SJCRH30 (cell line): ENCODE measurements around the gene COPZ1. TPM values are rescaled to one million over a fixed set of nuclear protein-coding genes. Genes with fewer than 3 reads are reported as not detected.
"Not testable (repeated sequence)": the region's sequence is repeated elsewhere in the genome, so short reads cannot be mapped to it uniquely, and the experiment has no call there.

Source experiments
- DNase-seq, 2 experiments: peaks; one replicate each; pipeline ENCODE4 v3.0.0-alpha.2; 2015 to 2020
- H3K27ac ChIP-seq: fragments of 250-450 bp; sonication (Bioruptor Pico); 2 replicates; pipeline ENCODE4 v1.5.1; 2020; ENCODE audit warnings: mild to moderate bottlenecking, moderate library complexity
- H3K27me3 ChIP-seq: fragments of 250-450 bp; sonication (Bioruptor Pico); 2 replicates; pipeline ENCODE4 v1.5.1; 2020; ENCODE audit warnings: mild to moderate bottlenecking, moderate library complexity
- H3K36me3 ChIP-seq: fragments of 250-450 bp; sonication (Bioruptor Pico); 2 replicates; pipeline ENCODE4 v1.5.1; 2020; ENCODE audit warnings: mild to moderate bottlenecking, moderate library complexity
- H3K4me1 ChIP-seq: fragments of 250-450 bp; sonication (Bioruptor Pico); 2 replicates; pipeline ENCODE4 v1.5.1; 2020; ENCODE audit warnings: mild to moderate bottlenecking, moderate library complexity
- H3K4me3 ChIP-seq: fragments of 250-450 bp; sonication (Bioruptor Pico); 2 replicates; pipeline ENCODE4 v1.5.1; 2020; ENCODE audit warnings: mild to moderate bottlenecking, moderate library complexity
- H3K9me3 ChIP-seq: fragments of 250-450 bp; sonication (Bioruptor Pico); replicated peaks from 2 replicates; pipeline ENCODE4 v1.5.1; 2020; ENCODE audit warnings: mild to moderate bottlenecking, moderate library complexity
- total RNA-seq: library from RNA; depleted of rRNA; stranded (reverse); fragments of >200 nt; shearing (Covaris generic); gene quantifications from 2 replicates; pipeline ENCODE4 v1.2.3, GENCODE V29; 2014

The COPZ1 gene
- total RNA-seq, 1 experiment from 2014 or later = 117 TPM

DNA sequence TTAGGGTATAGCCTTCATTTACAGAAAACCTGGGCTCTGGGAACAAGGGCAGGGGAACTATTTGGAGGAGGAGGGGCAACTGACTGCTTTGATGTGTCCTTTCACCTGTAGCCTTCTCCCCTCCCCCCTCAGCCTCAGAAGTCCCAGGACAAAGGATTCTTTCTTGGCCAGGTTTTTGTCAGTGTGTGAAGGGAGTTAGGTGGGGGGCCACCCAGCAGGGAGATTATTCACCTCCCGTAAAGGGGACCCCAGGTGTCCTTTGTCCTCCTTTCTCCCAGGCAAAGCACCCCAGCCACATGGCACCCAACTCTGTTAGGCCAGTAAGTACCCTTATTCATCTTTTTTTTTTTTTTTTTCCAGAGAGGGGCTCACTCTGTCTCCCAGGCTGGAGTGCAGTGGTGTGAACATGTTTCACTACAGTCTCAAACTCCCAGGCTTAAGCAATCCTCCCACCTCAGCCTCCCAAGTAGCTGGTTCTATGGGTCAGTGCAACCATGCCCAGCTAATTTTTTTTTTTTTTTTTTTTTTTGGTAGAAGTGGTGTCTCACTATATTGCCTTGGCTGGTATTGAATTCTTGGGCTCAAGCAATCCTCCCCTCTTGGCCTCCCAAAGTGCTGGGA, 23.4 kb upstream of the COPZ1 start:
- H3K9me3 ChIP-seq = no peaks in the 10 kb centered on the region
- H3K27me3 ChIP-seq = peaks cover 3% of the 10 kb centered on the region; the same call in 1 of the 2 replicates
- H3K4me3 ChIP-seq = no peak overlapping the region
- H3K36me3 ChIP-seq = no peaks in the 10 kb centered on the region
- DNase-seq = no peak
- no peak overlapping the region for H3K27ac ChIP-seq
- H3K4me1 ChIP-seq = peaks cover 21% of the 10 kb centered on the region

DNA sequence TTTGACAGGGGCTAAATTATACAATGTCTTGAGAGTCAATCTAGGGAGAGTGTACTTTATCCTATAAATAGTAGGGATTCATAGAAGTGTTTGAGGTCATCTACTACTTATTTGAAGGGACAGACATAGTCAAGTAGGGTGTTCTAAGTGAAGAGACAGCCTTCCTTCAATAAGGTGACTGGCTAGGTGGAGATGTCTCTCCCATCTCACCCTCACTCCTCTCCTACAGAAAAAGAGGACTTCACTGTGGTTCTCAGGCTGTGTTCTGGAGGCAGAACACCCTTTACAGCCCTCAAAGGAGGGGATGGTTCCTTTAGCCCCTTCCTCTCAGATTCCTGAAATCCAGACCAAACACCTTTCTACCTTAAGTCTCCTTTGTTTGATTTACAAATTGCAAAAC, 21.3 kb upstream of the COPZ1 start:
- Histone ChIP-seq H3K4me1 (peaks cover 21% of the 10 kb centered on the region), H3K36me3 (no peaks in the 10 kb centered on the region), H3K4me3 (no peak overlapping the region), H3K27me3 (peaks cover 3% of the 10 kb centered on the region; the same call in 1 of the 2 replicates), H3K9me3 (no peaks in the 10 kb centered on the region), H3K27ac (no peak overlapping the region)
- no peak for DNase-seq

DNA sequence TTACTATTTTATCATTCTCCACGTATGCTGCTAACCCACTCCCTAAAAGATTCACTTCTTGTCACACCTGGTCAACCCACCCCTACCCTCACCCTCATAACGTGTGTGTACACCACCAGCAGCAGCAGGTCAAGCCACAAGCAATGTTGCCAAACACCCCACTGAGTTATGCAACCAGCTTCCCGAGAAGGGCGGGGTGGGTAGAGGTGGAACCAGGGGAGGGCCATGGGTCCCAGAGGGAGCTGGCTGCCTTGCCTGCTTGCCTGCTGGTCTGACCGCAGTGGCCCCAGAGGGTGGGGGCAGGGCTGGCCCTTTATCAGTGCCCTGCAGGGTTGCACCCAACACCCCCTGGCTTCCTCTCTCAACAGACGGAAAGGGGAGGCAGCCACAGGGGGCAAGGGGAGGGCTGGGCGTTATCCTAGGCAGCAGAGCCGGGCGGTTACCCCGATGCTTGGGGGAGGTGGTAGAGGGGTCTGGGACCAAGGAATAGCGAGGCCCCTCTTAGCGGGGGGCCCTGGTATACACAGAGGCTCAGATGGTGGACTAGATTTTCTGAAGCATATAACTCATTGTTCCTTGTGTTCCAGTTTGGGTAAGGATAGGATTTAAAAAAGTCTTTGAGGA, 20.6 kb upstream of the COPZ1 start:
- Histone ChIP-seq H3K27me3 (peaks cover 3% of the 10 kb centered on the region; the same call in 1 of the 2 replicates), H3K27ac (no peak overlapping the region), H3K4me1 (peaks cover 21% of the 10 kb centered on the region), H3K4me3 (no peak overlapping the region), H3K9me3 (no peaks in the 10 kb centered on the region), H3K36me3 (no peaks in the 10 kb centered on the region)
- peak; percentile 32 to 41 for DNase-seq

DNA sequence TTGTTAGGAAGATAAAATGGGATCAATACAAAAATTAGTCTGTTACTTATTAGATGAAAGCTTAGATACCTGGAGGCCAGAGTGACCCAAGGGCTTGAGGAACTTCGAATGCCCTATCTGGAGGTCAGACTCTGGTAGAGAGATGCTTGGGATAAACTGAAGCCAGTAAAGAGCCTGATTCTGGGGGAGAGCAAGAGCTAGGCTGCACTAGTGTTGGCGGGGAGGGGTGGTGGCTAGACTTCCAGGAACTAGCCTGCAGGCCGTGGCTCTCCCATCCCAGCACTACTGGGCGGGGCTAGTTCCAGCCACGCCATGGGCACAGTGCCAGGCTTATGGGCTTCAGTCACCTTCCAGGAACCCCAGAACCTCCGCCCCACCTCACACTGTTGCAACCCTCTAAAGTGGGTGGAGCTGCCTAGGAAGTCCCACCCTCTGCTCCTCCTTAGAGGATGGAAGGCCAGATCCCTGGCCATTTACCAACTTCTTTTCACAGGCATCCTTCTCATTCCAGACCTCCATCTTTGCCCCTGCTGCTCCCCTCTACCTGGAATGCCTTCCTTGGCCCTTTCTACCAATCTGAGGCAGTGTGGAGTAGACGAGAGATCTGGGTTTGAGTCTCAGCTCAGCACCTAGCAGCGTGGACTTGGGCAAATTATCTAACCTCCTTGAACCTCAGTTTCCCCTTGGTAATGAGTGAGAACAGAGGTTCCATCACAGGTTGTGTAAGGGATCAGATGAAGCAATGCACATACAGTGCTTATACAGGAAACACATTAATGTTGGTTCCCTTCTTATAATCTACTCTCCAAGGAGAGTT, 17.8 kb upstream of the COPZ1 start:
- Histone ChIP-seq H3K9me3 (no peaks in the 10 kb centered on the region), H3K36me3 (no peaks in the 10 kb centered on the region), H3K4me3 (no peak overlapping the region), H3K27ac (no peak overlapping the region), H3K4me1 (peaks cover 8% of the 10 kb centered on the region), H3K27me3 (0 out of 2 replicates have a peak, but pooled peaks cover 3% of the 10 kb centered on the region)
- DNase-seq = peak; percentile 52 to 62

DNA sequence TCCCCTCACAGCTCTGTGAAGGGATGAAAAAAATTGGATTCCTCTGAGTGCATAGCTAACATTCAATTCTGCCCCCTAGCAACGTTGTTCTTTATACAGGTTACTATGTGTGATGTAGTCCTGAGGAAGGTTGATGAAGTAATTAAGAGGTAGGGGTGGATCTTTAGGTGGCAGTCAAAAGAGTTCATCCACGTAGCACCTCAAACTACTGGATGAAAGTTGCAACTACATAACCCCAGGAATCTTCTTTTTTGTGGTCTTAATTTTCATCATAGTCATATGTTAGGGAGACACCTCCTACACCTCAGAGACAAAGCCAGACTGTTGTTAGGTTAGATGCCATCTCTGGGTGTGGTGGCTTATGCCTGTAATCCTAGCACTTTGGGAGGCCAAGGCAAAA, 13.9 kb upstream of the COPZ1 start:
- Histone ChIP-seq H3K4me3 (no peak overlapping the region), H3K9me3 (no peaks in the 10 kb centered on the region), H3K27ac (no peak overlapping the region), H3K36me3 (no peaks in the 10 kb centered on the region), H3K4me1 (no peaks in the 10 kb centered on the region), H3K27me3 (no peaks in the 10 kb centered on the region)
- DNase-seq = no peak

DNA sequence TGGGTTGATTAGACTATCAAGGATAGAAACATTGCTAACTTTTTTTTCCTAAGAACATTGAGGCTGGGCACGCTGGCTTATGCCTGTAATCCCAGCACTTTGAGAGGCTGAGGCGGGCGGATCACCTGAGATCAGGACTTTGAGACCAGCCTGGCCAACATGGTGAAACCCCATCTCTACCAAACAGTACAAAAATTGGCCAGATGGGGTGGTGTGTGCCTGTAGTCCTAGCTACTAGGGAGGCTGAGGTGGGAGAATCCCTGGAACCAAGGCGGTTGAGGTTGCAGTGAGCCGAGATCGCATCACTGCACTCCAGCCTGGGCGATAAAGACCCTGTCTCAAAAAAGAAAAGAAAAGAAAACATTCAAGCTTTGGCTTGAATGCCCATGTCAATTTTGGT, 12.6 kb upstream of the COPZ1 start:
- H3K9me3 ChIP-seq, H3K4me3 ChIP-seq, H3K4me1 ChIP-seq, H3K36me3 ChIP-seq, DNase-seq, H3K27ac ChIP-seq, H3K27me3 ChIP-seq: not testable (repeated sequence)

DNA sequence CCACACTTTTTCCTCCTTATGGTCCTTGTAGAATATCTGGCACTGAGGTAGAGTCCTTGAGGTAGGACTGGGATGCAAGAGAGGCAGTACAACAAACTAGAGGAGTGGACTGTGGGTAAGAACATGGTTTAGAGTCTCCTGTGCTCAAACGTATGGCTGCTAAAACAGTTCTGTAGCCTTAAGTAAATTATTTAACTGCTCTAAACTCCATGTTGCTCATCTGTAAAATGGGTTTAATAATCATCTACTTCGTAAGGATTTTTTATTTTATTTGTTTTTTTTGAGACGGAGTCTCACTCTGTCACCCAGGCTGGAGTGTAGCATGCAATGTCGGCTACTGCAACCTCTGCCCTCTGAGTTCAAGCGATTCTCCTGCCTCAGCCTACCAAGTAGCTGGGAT, 3.6 kb upstream of the COPZ1 start:
- no peaks in the 10 kb centered on the region for H3K36me3 ChIP-seq
- no peaks in the 10 kb centered on the region for H3K4me1 ChIP-seq
- H3K4me3 ChIP-seq = no peak overlapping the region
- no peak overlapping the region for H3K27ac ChIP-seq
- H3K9me3 ChIP-seq = no peaks in the 10 kb centered on the region
- DNase-seq = no peak
- H3K27me3 ChIP-seq = no peaks in the 10 kb centered on the region

DNA sequence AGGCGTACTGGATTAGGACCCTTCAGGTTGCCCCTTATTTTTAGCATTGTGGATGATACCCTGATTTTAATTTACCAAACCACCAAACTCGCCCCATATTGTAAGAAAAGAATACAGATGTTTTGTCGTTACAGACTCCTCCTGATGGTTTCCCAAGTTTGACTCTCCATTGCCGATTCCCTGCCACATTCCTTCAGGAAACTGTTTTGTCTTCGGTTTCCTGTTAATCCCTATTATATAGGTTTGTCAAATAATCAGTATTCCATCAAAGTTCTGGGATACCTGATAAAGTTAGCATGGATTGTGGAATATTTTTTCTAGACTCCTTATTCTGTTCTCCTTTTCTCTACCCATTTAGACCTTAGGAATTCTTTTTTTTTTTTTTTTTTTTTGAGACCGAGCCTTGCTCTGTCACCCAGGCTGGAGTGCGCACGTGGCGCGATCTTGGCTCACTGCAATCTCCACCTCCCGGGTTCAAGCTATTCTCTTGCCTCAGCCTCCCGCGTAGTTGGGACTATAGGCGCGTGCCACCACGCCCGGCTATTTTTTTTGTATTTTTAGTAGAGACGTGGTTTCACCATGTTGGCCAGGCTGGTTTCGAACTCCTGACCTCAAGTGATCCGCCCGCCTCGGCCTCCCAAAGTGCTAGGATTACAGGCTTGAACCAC, 645 bp downstream of the COPZ1 start:
- not testable (repeated sequence) for H3K9me3 ChIP-seq, H3K4me1 ChIP-seq, H3K36me3 ChIP-seq, DNase-seq, H3K27me3 ChIP-seq
- Histone ChIP-seq H3K27ac (peak overlapping the region; percentile 68), H3K4me3 (peak overlapping the region; percentile 73)

DNA sequence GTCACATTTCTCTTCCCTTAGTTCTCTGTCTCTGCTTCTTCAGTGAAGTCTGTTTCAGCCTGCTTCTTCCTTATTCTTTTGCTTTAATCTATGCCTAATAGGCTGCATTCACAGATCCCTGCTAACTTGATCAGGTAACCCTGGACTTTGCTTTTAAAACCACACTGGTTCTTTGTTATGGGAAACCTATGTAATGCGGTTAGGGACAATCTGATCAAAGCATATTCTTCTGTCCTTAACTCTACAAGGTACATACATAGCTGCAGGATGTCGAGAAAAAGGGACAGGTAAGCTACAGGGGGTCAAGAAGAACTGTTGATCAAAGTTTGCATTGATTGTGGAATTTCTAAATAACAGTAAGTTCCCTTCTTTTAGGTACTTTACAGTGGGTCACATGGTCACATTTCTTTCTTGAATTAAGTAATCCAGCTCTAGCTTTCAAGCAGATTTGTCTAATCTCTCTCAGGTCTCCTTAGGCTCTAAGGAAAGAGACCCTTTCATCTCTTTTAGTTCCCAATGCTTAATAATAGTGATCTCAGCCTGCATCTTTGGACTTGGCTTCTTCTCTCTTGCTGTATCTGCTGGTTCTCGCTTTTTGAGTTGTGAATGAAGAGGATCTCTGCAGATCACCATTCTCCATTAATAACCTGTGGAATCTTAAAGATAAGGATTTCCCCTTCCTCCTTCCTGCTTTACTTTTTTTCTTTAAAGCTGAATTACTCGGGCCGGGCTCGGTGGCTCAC, 3.8 kb downstream of the COPZ1 start:
- Histone ChIP-seq H3K27ac (no peak overlapping the region), H3K27me3 (no peaks in the 10 kb centered on the region), H3K4me1 (no peaks in the 10 kb centered on the region; the same call in 1 of the 2 replicates), H3K36me3 (peaks cover 9% of the 10 kb centered on the region), H3K9me3 (no peaks in the 10 kb centered on the region), H3K4me3 (no peak overlapping the region)
- DNase-seq = no peak

DNA sequence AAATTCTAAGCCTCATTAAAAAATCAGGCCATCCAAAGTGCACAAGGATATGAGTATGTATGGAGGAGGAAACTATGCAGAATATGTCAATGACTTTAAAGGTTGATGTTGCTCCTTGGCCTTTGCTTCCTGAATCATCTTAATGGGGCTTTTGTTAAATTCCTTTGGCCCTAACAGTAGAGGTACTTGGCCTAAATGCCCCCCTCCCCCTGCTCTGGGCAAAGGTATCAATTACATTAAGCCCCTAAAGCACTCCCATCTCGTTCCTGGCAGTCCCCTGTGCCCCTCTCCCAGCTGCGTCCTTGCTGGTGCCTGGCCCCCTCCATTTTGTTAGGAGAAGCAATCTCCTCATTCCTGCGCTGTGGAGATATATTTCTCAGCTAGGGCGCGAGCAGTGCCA, 4.8 kb downstream of the COPZ1 start:
- DNase-seq = no peak
- H3K4me3 ChIP-seq = no peak overlapping the region
- peaks cover 9% of the 10 kb centered on the region for H3K36me3 ChIP-seq
- H3K27ac ChIP-seq = no peak overlapping the region
- no peaks in the 10 kb centered on the region for H3K27me3 ChIP-seq
- no peaks in the 10 kb centered on the region for H3K9me3 ChIP-seq
- H3K4me1 ChIP-seq = no peaks in the 10 kb centered on the region; the same call in 1 of the 2 replicates

DNA sequence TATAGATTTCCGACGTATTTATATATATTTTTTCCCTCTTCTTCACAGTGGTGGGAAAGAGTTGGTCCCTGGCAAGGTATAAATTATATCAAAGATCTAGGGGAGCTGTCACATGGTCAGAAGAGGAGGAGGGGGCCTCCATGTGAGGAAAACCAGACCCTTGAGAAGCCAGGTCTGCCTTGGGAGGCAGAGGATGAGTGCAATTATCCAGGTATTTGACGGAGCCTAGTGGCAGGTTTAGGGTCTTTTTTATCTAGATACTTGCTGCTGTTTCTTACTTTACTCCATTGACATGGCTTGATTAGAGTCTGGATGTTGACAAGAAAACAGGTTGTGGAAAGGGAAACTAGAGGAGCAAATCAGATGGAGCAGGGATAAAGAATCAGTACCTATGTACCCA, 5.5 kb downstream of the COPZ1 start:
- H3K36me3 ChIP-seq = peaks cover 9% of the 10 kb centered on the region
- no peaks in the 10 kb centered on the region for H3K9me3 ChIP-seq
- DNase-seq = no peak
- H3K27ac ChIP-seq = no peak overlapping the region
- no peaks in the 10 kb centered on the region for H3K27me3 ChIP-seq
- H3K4me1 ChIP-seq = no peaks in the 10 kb centered on the region; the same call in 1 of the 2 replicates
- H3K4me3 ChIP-seq = no peak overlapping the region

DNA sequence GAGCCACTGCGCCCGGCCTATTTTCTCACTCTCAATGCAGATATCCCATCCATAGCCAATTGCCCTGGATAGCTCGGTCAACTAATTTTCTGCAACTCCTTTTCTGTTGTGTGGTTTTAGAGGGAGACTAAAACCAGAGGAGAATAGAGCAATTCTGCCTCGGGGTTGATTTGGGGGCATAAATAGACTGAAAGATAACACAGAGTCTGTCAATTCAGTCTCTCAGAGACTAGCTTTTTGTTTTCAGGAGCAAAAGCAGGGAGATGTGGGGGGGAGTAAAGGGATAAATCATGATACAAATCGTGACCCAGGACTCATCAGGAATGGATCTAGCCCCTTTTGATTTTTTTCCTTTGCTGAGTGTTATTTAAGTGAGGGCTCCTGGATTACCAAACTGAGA, 6.5 kb downstream of the COPZ1 start:
- Histone ChIP-seq H3K36me3 (peaks cover 9% of the 10 kb centered on the region), H3K27me3 (no peaks in the 10 kb centered on the region), H3K9me3 (no peaks in the 10 kb centered on the region), H3K4me1 (no peaks in the 10 kb centered on the region; the same call in 1 of the 2 replicates), H3K27ac (no peak overlapping the region), H3K4me3 (no peak overlapping the region)
- no peak for DNase-seq

DNA sequence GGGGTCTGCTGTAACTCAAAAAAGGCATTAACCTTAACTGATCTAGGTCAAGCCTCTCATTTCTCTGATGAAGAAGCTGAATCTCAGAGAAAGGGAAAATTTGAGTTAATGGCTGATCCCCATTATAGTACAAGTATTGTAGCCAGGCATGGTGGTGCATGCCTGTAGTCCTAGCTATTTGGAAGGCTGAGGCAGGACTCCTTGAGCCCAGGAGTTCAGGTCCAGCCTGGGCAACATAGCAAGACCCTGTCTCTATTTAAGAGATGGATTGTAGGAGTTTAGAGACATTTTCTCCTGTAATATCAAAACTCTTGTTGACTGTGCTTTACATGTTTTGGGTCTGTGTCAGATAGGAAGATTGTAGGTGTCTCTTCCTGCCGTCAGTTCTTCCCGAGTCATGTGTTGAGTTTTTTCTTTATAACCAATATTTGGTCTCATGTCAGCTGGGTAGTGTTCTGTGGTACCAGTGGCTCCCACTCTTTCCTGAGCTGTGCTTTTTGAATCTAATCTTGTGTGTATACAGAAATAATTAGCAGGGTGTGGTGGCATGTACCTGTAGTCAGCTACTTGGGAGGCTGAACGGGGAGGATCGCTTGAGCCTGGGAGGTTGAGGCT, 8.6 kb downstream of the COPZ1 start:
- no peak overlapping the region for H3K27ac ChIP-seq
- DNase-seq = no peak
- no peaks in the 10 kb centered on the region; the same call in 1 of the 2 replicates for H3K4me1 ChIP-seq
- H3K4me3 ChIP-seq = no peak overlapping the region
- H3K27me3 ChIP-seq = no peaks in the 10 kb centered on the region
- peaks cover 9% of the 10 kb centered on the region for H3K36me3 ChIP-seq
- no peaks in the 10 kb centered on the region for H3K9me3 ChIP-seq

DNA sequence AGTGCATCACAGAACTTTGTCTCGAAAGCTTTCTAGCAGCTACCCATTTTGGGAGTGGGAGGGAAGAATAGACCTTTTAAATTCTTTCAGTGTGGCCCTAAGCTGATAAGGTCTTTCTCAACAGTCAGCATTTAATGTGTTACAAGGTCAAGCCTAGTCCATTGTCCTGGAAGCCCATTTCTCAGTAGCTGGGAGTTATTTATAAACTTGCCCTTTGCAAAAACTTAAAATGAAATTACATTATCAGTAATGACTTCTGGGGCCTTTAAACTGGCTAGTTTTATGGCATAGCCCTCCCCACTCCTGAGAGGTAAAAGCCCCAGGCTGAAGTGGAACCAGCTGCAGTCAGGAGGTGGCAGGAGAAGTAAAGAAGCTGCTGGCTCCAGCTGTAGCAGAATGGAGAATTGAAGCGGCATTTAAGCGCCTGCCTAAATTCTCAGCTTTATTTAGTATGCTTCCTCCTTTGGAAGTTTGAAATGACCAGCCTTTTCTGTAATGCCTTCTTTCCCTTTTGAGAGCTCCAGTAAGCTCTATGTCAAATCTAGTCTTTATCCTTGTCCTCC, 12.4 kb downstream of the COPZ1 start:
- H3K9me3 ChIP-seq = no peaks in the 10 kb centered on the region
- H3K36me3 ChIP-seq = peaks cover 4% of the 10 kb centered on the region
- no peak overlapping the region for H3K4me3 ChIP-seq
- H3K4me1 ChIP-seq = peaks cover 14% of the 10 kb centered on the region
- no peaks in the 10 kb centered on the region for H3K27me3 ChIP-seq
- H3K27ac ChIP-seq = no peak overlapping the region
- no peak for DNase-seq
